Nucleus accumbens (tissue), 56 donors: ENCODE measurements around the gene TEX11.
"Not testable (repeated sequence)": the region's sequence is repeated elsewhere in the genome, so short reads cannot be mapped to it uniquely, and the experiment has no call there.

Experiments used
- DNase-seq, 56 donors: peaks; one replicate each; lab custom pipeline; 2025; lab: John Stamatoyannopoulos, UW

The TEX11 gene

GRCh38 chrX:70769659-70770227, 138.8 kb downstream of the TEX11 start:
- no peak for DNase-seq

DNA sequence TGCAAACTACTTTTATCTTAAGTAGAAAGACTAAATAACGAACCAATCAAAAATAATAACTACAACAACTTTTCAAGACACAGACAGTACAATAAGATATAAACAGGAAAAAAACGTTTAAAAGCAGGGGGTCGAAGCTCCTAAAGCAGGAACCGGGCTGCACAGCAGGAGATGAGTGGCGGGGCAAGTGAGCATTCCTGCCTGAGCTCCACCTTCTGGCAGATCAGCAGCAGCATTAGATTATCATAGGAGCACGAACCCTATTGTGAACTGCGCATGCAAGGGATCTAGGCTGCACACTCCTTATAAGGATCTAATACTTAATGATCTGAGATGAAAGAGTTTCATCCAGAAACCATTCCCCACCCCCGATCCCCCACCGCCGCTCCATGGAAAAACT, 146.2 kb downstream of the TEX11 start:
- DNase-seq: no peak

DNA sequence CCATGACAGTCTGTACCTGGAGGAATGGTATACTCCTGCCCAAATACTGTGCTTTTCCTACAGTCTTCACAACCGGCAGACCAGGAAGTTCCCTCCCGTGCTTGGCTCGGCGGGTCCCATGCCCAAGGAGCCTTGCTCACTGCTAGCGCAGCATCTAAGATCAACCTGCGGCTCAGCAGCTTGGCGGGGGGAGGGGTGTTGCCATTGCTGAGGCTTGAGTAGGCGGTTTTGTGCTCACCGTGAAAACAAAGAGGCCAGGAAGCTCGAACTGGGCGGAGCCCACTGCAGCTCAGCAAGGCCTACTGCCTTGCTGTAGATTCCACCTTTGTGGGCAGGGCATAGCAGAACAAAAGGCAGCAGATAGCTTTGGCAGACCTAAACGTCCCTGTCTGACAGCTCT, 152.7 kb downstream of the TEX11 start:
- no peak for DNase-seq

- DNase-seq: no peak
These were observed 154.2 kb downstream of the TEX11 start for GRCh38 chrX:70754169-70754848.

- not testable (repeated sequence) for DNase-seq
These were observed 174.7 kb downstream of the TEX11 start for GRCh38 chrX:70733774-70734173.

- DNase-seq: not testable (repeated sequence)
These were observed 180.6 kb downstream of the TEX11 start for GRCh38 chrX:70727961-70728360.

- no peak for DNase-seq
These were observed 187.8 kb downstream of the TEX11 start for GRCh38 chrX:70720721-70721120.

- DNase-seq: not testable (repeated sequence)
These were observed 197.2 kb downstream of the TEX11 start for GRCh38 chrX:70711336-70711735.

- DNase-seq: no peak
These were observed 214.0 kb downstream of the TEX11 start for GRCh38 chrX:70694339-70695122.

- not testable (repeated sequence) for DNase-seq
These were observed 229.1 kb downstream of the TEX11 start for GRCh38 chrX:70679455-70679854.

DNA sequence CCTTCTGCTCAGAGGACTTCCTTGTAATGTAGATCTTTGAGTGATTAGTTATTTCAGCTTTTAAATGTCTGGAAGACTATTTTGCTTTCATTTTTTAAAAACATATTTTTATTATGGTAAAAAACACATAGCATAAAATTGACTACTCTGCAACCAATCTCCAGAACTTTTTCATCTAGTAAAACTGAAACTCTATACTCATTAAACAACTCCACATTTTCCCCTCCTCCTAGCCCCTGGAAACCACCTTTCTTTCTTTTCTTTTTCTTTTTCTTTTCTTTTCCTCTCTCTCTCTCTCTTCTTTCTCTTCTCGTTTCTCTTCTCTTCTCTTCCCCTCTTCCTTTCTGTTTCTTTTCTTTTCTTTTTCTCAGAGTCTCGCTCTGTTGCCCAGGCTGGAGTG, 233.2 kb downstream of the TEX11 start:
- no peak for DNase-seq

GRCh38 chrX:70672326-70672725, 236.2 kb downstream of the TEX11 start:
- no peak for DNase-seq

DNA sequence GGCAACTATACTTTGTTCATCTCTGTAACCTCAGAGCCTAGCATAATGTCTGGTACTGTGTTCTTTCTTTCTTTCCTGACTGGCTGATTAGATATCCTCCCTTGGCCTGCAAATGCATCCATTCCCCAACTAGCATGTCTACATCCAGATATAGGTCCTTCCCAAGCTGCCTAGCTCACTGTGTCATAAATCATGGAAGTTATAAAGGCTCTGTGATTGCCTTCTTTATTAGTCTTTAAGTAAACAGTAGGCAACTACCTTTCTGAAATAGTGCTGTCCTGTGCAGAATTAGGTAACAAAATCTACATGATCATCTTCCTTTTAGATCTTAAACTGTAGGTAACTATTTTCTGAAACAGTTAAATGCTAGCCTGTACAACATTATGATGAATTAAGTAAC, 239.4 kb downstream of the TEX11 start:
- DNase-seq: no peak

GRCh38 chrX:70664726-70665125, 243.8 kb downstream of the TEX11 start:
- DNase-seq: no peak

GRCh38 chrX:70661124-70661523, 247.4 kb downstream of the TEX11 start:
- DNase-seq: not testable (repeated sequence)

DNA sequence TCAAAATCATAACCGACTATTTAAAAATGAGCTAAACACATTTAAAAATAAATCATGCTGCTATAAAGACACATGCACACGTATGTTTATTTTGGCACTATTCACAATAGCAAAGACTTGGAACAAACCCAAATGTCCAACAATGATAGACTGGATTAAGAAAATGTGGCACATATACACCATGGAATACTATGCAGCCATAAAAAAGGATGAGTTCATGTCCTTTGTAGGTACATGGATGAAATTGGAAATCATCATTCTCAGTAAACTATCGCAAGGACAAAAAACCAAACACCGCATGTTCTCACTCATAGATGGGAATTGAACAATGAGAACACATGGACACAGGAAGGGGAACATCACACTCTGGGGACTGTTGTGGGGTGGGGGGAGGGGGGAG, 251.0 kb downstream of the TEX11 start:
- not testable (repeated sequence) for DNase-seq

DNA sequence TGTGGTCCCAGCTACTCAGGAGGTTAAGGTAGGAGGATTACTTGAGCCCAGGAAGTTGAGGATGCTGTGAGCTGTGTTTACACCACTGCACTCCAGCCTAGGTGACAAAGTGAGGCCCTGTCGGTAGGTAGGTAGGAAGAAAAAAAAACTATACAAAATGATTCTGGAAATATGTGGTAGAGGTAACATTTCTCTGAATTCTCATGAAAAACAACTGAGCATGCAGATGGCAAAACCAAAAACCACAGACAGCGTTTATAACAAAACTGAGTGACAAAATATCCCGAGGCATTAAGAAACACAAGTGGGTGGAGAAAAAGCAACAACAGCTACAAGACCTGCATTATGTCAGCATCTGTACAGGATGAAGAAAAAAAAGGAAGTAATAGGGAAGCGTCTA, 252.2 kb downstream of the TEX11 start:
- no peak for DNase-seq

DNA sequence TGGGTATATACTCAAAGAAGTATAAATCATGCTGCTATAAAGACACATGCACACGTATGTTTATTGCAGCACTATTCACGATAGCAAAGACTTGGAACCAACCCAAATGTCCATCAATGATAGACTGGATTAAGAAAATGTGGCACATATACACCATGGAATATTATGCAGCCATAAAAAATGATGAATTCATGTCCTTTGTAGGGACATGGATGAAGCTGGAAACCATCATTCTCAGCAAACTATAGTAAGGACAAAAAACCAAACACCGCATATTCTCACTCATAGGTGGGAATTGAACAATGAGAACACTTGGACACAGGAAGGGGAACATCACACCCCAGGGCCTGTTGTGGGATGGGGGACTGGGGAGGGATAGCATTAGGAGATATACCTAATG, 260.6 kb downstream of the TEX11 start:
- DNase-seq: not testable (repeated sequence)

GRCh38 chrX:70636218-70636617, 272.3 kb downstream of the TEX11 start:
- no peak for DNase-seq

GRCh38 chrX:70635669-70636068, 272.8 kb downstream of the TEX11 start:
- DNase-seq: no peak

DNA sequence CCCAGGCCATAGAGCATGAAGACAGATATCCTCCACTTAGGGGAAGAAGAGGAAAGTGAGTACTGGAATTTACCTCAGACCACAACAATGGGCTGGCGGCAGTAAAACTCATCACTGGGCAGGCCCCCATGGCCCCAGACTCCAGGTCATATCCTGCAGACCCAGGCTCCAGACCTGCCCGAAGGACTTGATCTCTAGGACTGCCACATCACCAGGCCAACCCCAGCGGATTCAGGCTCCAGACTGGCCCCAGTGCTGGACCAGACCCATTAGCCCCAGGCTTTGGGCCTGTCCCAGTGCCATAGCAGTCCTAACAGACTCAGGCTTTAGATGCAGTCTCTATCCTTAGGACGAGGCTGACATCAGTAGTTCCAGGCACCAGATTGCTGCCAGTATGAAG, 273.3 kb downstream of the TEX11 start:
- no peak for DNase-seq

DNA sequence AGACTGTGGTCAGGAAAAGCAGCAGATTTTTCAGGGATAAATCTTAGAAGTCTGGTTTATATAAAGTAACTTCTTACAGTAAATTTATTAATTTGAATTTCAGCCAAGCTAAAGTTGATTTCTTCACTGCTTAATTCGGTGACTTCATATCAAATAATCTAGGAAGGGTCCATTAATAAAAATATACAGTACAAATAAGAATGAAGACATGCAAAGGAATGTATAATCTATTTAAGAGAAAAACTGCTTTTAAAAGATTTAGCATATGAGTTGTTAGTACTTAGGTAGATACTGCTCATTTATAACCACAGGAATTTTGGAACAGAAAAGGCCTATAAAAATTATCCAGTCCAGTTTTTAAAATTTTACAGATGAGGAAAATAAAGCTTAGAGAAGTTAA, 286.8 kb downstream of the TEX11 start:
- no peak for DNase-seq
